SJSA1 (cell line): Measurements from ENCODE around the gene PPARD. TPM values are rescaled to one million over a fixed set of nuclear protein-coding genes. Genes with fewer than 3 reads are reported as not detected.
A peak's percentile ranks its signal among the peaks of the same experiment; 100 is the strongest.
"Not testable (repeated sequence)": the region's sequence is repeated elsewhere in the genome, so short reads cannot be mapped to it uniquely, and the experiment has no call there.

ENCODE experiments used
- DNase-seq, 2 experiments: peaks; one replicate each; pipeline ENCODE4 v3.0.0-alpha.2; 2015 to 2020; ENCODE audit warnings: low spot score in 2 of 2, low read depth in 1 of 2
- H3K27ac ChIP-seq: fragments of 250-450 bp; sonication (Bioruptor Pico); 2 replicates; pipeline ENCODE4 v1.5.1; 2020; ENCODE audit warnings: mild to moderate bottlenecking, moderate library complexity
- H3K27me3 ChIP-seq: fragments of 250-450 bp; sonication (Bioruptor Pico); replicated peaks from 2 replicates; pipeline ENCODE4 v1.5.1; 2020; ENCODE audit warnings: mild to moderate bottlenecking, moderate library complexity
- H3K36me3 ChIP-seq: fragments of 250-450 bp; sonication (Bioruptor Pico); 2 replicates; pipeline ENCODE4 v1.5.1; 2020; ENCODE audit warnings: mild to moderate bottlenecking
- H3K4me1 ChIP-seq: fragments of 250-450 bp; sonication (Bioruptor Pico); replicated peaks from 2 replicates; pipeline ENCODE4 v1.6.1; 2021; ENCODE audit warnings: mild to moderate bottlenecking
- H3K4me3 ChIP-seq: fragments of 250-450 bp; sonication (Bioruptor Pico); 2 replicates; pipeline ENCODE4 v1.5.1; 2020; ENCODE audit warnings: mild to moderate bottlenecking
- H3K9me3 ChIP-seq: fragments of 250-450 bp; sonication (Bioruptor Pico); replicated peaks from 2 replicates; pipeline ENCODE4 v1.5.1; 2020; ENCODE audit warnings: mild to moderate bottlenecking
- total RNA-seq: library from RNA; depleted of rRNA; stranded (reverse); fragments of >200 nt; shearing (Covaris generic); gene quantifications from 2 replicates; pipeline ENCODE4 v1.2.3, GENCODE V29; 2014

PPARD gene
- total RNA-seq, 1 experiment from 2014 or later, result 10.3 TPM

DNA sequence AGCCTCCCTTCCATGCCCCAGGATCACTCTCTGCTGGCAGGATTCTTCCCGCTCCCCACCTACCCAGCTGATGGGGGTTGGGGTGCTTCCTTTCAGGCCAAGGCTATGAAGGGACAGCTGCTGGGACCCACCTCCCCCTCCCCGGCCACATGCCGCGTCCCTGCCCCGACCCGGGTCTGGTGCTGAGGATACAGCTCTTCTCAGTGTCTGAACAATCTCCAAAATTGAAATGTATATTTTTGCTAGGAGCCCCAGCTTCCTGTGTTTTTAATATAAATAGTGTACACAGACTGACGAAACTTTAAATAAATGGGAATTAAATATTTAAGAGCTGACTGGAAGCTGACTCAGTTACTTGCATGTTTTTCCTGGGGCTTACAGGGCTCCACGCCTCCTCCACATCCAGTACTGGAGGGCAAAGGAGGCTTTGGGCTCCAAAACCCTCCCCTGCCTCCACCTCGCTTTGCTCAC is 85.5 kb downstream of the PPARD start:
- H3K27ac ChIP-seq, result peak overlapping the region; percentile 98
- H3K4me3 ChIP-seq, result no peak overlapping the region
- H3K36me3 ChIP-seq, result peaks cover 43% of the 10 kb centered on the region
- H3K27me3 ChIP-seq, result no peaks in the 10 kb centered on the region
- H3K4me1 ChIP-seq, result peaks cover 53% of the 10 kb centered on the region
- H3K9me3 ChIP-seq, result no peaks in the 10 kb centered on the region; the same call in 1 of the 2 replicates
- DNase-seq, result peak; percentile 88 to 90

GRCh38 chr6:35428421-35429149 is 86.2 kb downstream of the PPARD start:
- no peaks in the 10 kb centered on the region for H3K27me3 ChIP-seq
- H3K4me1 ChIP-seq, result peaks cover 53% of the 10 kb centered on the region
- peaks cover 43% of the 10 kb centered on the region for H3K36me3 ChIP-seq
- peak overlapping the region; percentile 98 for H3K27ac ChIP-seq
- no peak for DNase-seq
- no peaks in the 10 kb centered on the region; the same call in 1 of the 2 replicates for H3K9me3 ChIP-seq
- no peak overlapping the region for H3K4me3 ChIP-seq

DNA sequence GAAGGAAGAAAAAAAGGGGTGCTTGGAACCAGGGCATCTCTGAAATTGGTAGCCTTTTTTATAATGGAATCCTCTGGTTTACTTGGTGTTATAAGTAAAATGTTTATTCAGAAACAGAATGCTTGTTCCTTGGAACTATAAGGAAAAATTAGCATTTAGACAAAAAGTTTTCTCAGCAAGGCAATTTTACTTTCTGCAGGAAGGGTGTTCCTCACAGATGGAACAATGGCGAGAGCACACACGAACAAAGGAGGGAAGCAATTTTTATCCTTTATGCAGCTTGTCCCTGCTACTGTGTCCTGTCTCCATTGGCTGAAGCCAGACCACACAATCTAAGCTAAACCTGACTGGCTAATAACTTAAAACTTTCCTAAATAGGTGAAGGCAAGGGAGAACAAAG is 87.1 kb downstream of the PPARD start:
- DNase-seq, result no peak
- H3K4me3 ChIP-seq, result no peak overlapping the region
- H3K9me3 ChIP-seq, result no peaks in the 10 kb centered on the region; the same call in 1 of the 2 replicates
- peaks cover 35% of the 10 kb centered on the region for H3K36me3 ChIP-seq
- no peaks in the 10 kb centered on the region for H3K27me3 ChIP-seq
- peak overlapping the region; percentile 98 for H3K27ac ChIP-seq
- peaks cover 48% of the 10 kb centered on the region for H3K4me1 ChIP-seq

DNA sequence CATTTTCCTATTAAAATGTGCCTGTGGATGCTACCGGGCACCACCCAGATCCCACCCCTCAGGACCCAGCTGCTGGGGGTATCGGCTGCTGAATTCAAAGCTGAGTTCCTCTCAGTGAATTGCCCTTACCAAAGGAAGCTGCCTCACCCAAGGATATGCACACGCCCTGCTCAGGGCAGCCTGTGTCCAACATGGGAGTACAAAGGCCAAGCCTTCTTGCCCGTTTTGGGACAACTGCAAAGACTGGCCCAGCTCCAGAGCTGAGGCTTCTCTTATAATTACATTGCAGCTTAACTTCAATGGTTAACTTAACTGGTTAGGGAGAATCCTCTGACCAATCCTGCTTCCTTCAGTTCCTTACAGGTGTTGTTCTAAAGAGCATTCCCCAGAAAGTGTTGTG is 89.9 kb downstream of the PPARD start:
- no peak overlapping the region for H3K27ac ChIP-seq
- no peak overlapping the region for H3K4me3 ChIP-seq
- peaks cover 12% of the 10 kb centered on the region for H3K36me3 ChIP-seq
- H3K4me1 ChIP-seq, result peaks cover 20% of the 10 kb centered on the region
- no peaks in the 10 kb centered on the region for H3K27me3 ChIP-seq
- H3K9me3 ChIP-seq, result no peaks in the 10 kb centered on the region; the same call in 1 of the 2 replicates
- no peak for DNase-seq

DNA sequence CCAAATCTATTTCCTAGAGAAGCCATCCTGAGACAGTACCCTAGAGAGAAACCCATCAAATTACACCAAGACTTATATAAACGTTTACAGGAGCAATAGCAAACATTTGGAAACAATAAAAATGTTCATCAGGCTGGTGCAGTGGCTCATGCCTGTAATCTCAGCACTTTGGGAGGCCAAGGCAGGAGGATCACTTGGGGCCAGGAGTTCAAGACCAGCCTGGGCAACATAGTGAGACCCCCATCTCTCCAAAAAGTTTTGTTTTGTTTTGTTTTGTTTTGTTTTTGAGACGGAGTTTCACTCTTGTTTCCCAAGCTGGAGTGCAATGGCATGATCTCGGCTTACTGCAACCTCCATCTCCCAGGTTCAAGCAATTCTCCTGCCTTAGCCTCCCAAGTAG is 90.3 kb downstream of the PPARD start:
- peaks cover 16% of the 10 kb centered on the region for H3K4me1 ChIP-seq
- not testable (repeated sequence) for H3K4me3 ChIP-seq, H3K9me3 ChIP-seq, H3K27ac ChIP-seq, DNase-seq, H3K27me3 ChIP-seq
- peaks cover 12% of the 10 kb centered on the region for H3K36me3 ChIP-seq

DNA sequence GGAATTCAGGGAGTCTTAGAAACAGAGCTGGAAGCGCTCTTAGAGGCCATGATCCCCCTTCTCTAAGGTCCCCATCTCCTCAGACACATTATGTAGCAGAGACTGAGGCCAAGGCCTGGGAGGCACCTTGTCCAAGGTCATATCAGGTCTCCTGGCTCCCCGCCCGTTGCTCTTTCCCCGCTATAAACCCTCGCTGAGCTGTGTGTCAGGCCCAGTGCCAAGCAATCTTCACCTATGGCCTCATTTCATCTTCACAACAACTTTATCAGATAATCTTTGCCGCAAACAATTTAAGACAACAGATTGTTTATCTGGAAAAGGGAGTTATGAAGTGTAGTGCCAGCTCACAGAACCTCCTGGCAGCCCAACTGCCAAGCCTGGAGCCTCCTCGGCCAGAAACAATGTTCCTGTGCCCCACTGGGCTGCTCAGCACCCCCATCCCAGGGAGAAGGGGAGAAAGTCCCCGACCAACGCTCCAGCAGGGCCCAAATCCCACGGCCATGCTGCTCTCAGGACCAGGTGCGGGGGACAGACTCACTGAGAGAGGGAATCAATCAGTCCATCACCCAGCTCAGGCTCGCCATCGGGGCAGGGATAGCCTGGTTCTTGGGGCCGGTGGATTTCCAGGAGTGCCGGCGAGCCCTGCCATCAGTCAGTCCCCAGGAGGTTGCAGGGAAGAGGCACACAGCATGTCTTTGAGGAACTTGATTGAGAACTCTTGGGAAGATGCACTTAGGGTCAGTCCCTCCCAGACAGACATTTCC is 92.9 kb downstream of the PPARD start:
- no peaks in the 10 kb centered on the region for H3K36me3 ChIP-seq
- H3K27ac ChIP-seq, result no peak overlapping the region
- no peak for DNase-seq
- H3K4me1 ChIP-seq, result no peaks in the 10 kb centered on the region
- no peak overlapping the region for H3K4me3 ChIP-seq
- H3K9me3 ChIP-seq, result no peaks in the 10 kb centered on the region
- H3K27me3 ChIP-seq, result no peaks in the 10 kb centered on the region

- no peak for DNase-seq
- no peak overlapping the region for H3K4me3 ChIP-seq
- no peaks in the 10 kb centered on the region for H3K36me3 ChIP-seq
- no peaks in the 10 kb centered on the region for H3K27me3 ChIP-seq
- H3K4me1 ChIP-seq, result no peaks in the 10 kb centered on the region
- no peak overlapping the region for H3K27ac ChIP-seq
- H3K9me3 ChIP-seq, result no peaks in the 10 kb centered on the region
These were observed 93.9 kb downstream of the PPARD start for GRCh38 chr6:35436071-35436857.

DNA sequence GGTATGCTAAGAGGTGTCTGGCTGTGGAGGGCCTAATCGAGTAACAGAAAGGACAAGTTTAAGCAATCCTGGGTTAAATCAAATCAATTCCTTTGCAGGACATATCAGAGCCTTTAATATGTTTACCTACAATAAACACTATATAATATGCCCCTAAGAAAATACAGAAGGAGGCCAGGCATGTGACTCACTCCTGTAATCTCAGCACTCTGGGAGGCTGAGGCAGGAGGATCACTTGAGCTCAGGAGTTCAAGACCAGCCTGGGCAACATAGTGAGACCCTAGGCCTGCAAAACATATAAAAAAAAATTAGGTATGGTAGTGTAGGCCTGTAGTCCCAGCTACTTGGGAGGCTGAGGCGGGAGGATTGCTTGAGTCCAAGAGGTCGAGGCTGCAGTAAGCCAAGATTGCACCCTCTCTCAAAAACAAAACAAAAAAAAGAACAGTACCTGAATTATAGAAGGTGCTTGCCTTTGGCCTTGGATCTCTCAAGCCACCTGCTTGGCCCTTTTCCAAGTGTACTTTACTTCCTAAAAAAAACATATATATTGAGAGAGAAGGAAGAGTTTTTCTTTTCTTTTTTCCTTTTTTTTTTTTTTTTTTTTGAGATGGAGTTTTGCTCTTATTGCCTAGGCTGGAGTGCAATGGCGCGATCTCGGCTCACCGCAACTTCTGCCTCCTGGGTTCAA is 96.2 kb downstream of the PPARD start:
- not testable (repeated sequence) for DNase-seq, H3K36me3 ChIP-seq, H3K9me3 ChIP-seq, H3K27ac ChIP-seq, H3K4me1 ChIP-seq, H3K27me3 ChIP-seq, H3K4me3 ChIP-seq

DNA sequence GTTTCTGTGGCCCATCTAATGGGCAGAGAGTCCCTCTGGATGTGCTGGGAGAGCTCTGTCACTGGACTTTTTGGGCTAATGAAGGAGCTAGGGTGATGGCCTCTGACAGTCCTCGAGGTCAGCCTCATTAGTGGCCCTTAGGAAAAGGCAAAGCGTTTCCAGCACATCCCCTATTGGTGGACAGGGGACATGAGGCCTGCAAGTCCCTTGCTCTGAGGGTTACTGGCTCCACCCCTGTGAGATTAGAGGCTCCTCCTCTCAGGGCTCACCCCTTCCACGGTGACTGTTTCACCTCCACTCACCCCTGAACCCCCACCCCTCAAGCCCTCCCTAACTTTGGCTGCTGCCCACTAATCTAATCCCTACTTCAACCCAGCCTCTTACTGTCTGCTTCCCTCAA is 97.0 kb downstream of the PPARD start:
- H3K9me3 ChIP-seq, result no peaks in the 10 kb centered on the region
- DNase-seq, result no peak
- H3K4me3 ChIP-seq, result no peak overlapping the region
- no peaks in the 10 kb centered on the region for H3K27me3 ChIP-seq
- no peaks in the 10 kb centered on the region for H3K4me1 ChIP-seq
- no peaks in the 10 kb centered on the region for H3K36me3 ChIP-seq
- no peak overlapping the region for H3K27ac ChIP-seq

GRCh38 chr6:35441205-35441604 is 98.8 kb downstream of the PPARD start:
- Histone ChIP-seq H3K27me3 (no peaks in the 10 kb centered on the region), H3K36me3 (no peaks in the 10 kb centered on the region), H3K27ac (no peak overlapping the region), H3K4me3 (no peak overlapping the region), H3K4me1 (no peaks in the 10 kb centered on the region), H3K9me3 (no peaks in the 10 kb centered on the region)
- DNase-seq, result no peak

GRCh38 chr6:35441642-35442041 is 99.3 kb downstream of the PPARD start:
- Histone ChIP-seq H3K4me3 (no peak overlapping the region), H3K27ac (no peak overlapping the region), H3K27me3 (no peaks in the 10 kb centered on the region), H3K36me3 (no peaks in the 10 kb centered on the region), H3K4me1 (no peaks in the 10 kb centered on the region), H3K9me3 (no peaks in the 10 kb centered on the region)
- no peak for DNase-seq

DNA sequence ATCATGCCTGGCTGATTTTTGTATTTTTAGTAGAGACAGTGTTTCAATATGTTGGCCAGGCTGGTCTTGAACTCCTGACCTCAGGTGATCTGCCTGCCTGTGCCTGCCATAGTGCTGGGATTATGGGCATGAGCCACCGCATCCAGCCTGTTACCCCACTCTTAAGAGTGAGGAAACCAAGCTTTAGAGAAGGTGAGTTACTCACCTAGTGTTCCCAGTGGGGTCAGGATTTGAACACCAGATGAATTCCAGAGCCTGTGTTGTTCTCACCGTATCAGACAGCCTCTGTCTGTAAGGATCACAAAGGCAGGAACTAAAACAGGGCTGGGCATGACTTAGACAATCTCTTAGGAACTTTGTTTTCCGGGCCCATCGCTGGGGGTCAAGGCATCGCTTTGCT is 100.3 kb downstream of the PPARD start:
- Histone ChIP-seq H3K27me3 (no peaks in the 10 kb centered on the region), H3K27ac (no peak overlapping the region), H3K4me3 (no peak overlapping the region), H3K36me3 (no peaks in the 10 kb centered on the region), H3K9me3 (no peaks in the 10 kb centered on the region), H3K4me1 (no peaks in the 10 kb centered on the region)
- DNase-seq, result no peak

- no peak overlapping the region for H3K4me3 ChIP-seq
- H3K27ac ChIP-seq, result no peak overlapping the region
- no peak for DNase-seq
- no peaks in the 10 kb centered on the region for H3K9me3 ChIP-seq
- H3K4me1 ChIP-seq, result no peaks in the 10 kb centered on the region
- H3K36me3 ChIP-seq, result no peaks in the 10 kb centered on the region
- no peaks in the 10 kb centered on the region for H3K27me3 ChIP-seq
These were observed 101.1 kb downstream of the PPARD start for GRCh38 chr6:35443341-35444030.
